Measurements from ENCODE around the gene ARID3A. TPM values are rescaled to one million over a fixed set of nuclear protein-coding genes. Genes with fewer than 3 reads are reported as not detected.

ARID3A gene
- total RNA-seq, 1 donor from 2014 or later = 2.4 TPM

DNA sequence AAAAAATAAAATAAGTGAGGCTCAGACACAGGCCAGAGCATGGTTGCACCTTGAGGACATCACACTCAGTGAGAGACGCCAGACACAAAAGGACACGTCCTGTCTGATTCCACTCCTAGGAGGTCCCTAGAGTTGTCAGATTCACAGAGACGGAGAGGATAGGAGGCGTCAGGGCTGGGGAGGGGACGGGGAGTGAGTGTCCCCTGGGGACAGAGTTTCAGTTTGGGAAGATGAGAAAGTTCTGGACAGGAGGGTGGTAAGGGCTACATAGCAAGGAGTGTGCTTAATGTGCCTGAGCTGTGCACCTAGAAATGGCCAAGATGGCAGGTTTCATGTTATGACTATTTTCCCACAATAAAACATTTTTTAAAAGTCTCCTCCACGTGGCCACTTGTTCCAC, 72.2 kb downstream of the ARID3A start:
- FAIRE-seq (no peak), DNase-seq (ENCODE audit: low spot score in 2 of 2) (no peak)

DNA sequence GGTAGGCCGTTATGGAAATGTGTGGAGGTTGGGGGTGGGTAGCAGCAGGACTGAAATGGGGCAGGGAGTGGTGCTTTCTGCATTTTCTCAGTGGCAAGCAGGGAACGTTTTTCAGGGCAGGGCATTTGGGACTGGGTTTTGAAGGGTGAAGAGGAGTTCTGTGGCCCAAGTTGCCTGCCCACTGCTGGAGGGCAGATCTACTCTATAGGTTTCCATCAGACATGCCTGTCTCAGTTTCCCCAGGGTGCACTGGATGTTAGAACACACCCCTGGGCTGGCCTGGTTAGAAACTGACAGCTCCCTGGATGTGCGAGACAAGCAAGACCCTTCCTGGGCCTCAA, 73.5 kb downstream of the ARID3A start:
- FAIRE-seq (no peak), DNase-seq (ENCODE audit: low spot score in 2 of 2) (no peak)

DNA sequence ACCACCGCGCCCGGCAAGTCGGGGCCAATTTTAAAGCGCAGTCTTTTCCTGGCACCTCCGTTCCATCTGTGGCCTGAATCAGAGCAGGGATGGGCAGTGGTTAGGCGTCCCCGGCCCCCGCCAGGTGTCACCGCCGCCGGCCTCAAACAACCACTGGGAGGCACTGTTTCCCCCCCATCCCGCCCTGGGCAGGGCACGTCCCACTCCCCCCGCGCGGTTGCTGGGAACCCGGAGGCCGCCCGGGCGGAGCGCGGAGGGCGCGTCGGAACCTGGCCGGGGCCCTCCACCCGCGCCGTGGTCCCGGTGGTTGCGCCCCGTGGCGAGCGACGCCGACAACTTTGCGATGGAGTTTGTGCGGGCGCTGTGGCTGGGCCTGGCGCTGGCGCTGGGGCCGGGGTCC, 74.3 kb downstream of the ARID3A start, which contains the start of gene GRIN3B:
Gene GRIN3B, plus strand, starts transcription at position 325 of the 400 bp plus-strand sequence. Its CDS starts 19 bp downstream, at position 344.
- FAIRE-seq = no peak
- peak in 1 of 2 donors; percentile 73 for DNase-seq (ENCODE audit: low spot score in 2 of 2)

DNA sequence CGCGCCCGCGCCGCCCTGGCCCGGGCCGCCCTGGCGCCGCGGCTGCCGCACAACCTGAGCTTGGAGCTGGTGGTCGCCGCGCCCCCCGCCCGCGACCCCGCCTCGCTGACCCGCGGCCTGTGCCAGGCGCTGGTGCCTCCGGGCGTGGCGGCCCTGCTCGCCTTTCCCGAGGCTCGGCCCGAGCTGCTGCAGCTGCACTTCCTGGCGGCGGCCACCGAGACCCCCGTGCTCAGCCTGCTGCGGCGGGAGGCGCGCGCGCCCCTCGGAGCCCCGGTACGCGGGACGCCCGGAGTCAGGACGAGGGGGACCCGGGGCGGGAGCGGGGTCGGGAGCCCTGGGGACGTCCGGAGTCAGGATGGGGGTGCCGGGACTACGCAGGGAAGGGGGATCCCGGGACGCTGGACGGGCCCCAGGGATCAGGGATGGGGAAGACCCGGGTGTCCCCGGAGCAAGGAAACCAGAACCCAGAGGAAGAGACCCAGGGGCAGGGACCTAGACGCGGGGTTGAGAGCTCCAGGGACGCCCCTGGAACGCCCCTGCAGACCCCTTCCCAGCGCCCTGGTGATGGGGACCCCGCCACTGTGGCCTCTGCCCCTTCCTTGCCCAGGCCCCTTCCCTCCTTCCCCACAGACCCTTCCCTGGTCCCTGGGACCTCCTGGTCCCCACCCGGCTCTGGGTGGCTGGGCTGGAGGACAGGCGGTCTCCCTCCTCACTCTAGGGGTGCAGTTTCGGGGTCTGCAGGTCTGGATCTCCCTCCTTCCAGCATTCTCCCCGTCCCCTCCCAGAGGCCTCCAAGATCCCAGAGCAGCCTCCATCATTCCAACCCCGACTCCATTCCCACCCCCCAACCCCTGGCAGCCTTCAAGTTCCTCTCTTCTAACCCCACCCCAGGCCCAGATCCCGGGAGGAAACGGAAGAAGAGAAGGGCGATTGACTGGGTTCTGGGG, 75.0 kb downstream of the ARID3A start:
- DNase-seq (ENCODE audit: low spot score in 2 of 2) (no peak), FAIRE-seq (no peak)

DNA sequence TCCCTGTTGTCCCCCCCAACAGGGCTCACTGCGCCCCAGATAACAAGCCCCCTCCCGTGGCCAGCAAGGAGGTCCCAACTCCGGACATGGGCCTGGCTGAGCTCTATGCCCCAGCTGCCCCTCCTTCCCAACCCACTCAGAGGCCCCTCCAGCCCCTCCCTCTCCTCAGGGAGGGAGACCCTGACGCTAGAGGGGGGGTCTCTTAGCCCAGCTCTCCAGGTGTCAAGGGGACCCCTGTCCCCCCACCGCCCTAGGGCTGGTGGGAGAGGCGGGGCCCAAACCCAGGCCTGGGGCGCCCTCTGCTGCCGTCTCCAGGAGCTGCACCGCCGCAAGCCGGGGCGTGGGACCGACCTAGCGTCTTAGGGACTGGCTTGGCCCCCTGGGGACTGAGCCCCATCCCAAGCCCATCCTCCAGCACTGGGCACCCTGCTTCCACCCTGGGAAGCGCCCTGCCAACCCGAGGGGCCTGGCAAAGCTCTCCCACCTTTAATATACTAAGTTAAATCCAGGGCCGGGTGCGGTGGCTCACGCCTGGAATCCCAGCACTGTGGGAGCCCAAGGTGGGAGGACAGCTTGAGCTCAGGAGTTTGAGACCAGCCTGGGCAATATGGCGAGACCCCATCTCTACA, 75.8 kb downstream of the ARID3A start:
- DNase-seq (ENCODE audit: low spot score in 2 of 2) (peak; percentile 79 to 86), FAIRE-seq (no peak)

DNA sequence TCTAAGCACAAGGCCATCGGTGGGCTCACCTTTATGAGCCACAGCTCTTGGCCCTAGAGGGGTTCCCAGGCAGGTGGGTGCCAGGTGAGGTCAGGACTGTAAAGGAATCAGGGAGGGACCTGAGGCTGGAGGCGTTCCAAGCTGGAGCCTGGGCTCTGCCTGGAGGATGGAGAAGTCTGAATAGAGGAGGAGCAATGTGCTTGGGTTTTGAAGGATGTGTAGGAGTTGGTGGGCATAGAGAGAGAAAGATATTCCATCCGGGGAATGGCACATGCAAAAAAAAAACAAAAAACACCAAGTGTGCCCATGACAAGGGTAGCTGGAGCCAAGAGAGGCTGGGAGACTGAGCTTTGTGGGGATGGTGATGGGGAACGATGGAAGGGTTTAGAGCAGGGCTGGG, 76.8 kb downstream of the ARID3A start:
- no peak for DNase-seq (ENCODE audit: low spot score in 2 of 2)
- no peak for FAIRE-seq

DNA sequence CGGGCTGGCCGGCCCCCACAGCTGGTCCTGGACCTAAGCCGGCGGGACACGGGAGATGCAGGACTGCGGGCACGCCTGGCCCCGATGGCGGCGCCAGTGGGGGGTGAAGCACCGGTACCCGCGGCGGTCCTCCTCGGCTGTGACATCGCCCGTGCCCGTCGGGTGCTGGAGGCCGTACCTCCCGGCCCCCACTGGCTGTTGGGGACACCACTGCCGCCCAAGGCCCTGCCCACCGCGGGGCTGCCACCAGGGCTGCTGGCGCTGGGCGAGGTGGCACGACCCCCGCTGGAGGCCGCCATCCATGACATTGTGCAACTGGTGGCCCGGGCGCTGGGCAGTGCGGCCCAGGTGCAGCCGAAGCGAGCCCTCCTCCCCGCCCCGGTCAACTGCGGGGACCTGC, 77.4 kb downstream of the ARID3A start:
- DNase-seq (ENCODE audit: low spot score in 2 of 2) (no peak), FAIRE-seq (no peak)

DNA sequence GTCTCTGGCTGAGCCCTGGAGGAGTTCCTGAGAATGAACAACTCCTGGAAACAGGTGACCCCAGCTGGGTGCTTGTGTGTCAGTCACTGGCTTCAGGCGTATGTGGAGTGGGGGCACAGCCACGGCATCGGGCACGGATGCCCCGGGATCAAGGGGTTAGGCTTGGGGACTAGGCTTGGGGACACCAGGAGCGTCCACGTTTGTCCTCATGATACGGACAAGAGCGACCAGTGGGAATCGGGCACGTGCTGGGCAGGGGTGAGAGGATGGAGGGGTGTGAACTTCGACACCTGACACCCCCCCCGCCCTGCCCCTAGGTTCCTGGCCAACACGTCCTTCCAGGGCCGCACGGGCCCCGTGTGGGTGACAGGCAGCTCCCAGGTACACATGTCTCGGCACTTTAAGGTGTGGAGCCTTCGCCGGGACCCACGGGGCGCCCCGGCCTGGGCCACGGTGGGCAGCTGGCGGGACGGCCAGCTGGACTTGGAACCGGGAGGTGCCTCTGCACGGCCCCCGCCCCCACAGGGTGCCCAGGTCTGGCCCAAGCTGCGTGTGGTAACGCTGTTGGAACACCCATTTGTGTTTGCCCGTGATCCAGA, 78.5 kb downstream of the ARID3A start:
- FAIRE-seq (no peak), DNase-seq (ENCODE audit: low spot score in 2 of 2) (no peak)

DNA sequence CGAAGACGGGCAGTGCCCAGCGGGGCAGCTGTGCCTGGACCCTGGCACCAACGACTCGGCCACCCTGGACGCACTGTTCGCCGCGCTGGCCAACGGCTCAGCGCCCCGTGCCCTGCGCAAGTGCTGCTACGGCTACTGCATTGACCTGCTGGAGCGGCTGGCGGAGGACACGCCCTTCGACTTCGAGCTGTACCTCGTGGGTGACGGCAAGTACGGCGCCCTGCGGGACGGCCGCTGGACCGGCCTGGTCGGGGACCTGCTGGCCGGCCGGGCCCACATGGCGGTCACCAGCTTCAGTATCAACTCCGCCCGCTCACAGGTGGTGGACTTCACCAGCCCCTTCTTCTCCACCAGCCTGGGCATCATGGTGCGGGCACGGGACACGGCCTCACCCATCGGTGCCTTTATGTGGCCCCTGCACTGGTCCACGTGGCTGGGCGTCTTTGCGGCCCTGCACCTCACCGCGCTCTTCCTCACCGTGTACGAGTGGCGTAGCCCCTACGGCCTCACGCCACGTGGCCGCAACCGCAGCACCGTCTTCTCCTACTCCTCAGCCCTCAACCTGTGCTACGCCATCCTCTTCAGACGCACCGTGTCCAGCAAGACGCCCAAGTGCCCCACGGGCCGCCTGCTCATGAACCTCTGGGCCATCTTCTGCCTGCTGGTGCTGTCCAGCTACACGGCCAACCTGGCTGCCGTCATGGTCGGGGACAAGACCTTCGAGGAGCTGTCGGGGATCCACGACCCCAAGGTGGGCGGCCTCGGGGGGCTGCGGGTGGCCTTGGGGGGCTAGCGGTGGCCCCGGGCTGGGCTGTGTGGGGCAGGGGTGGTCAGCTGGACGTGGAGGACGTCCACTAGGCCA, 79.2 kb downstream of the ARID3A start:
- DNase-seq (ENCODE audit: low spot score in 2 of 2) = no peak
- FAIRE-seq = no peak

DNA sequence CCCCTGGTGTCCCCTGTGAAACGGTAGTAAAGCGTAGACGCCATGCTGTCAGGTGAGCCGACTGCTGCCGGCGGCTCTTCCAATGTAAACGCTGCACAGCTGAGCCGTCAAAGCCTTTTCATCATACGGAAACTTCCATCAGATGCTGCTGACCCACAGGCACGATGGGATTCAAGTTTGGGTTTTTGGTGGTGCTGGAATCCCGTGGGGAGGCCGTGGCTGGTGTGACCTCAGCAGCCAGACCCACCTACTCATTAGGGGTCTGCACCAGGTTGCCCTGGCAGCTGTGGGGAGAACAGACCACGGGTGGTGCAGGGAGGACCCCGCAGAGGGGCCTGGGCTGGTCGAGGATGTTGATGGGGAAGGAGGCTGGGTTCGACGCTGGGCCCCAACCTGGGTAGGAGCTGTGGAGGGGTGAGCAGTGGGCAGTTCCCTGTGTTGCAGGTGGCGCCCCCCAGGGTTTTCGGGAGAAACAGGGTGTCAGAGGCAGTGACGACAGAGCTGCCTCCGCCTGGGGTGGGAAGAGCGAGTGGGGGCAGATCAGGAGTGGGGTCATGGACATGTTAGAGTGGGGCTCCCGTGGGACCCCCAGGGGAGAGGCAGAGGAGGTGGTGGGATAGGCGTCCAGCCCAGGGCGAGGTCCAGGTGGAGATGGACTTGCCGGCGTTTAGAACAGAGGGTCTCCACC, 81.0 kb downstream of the ARID3A start:
- DNase-seq (ENCODE audit: low spot score in 2 of 2) (no peak), FAIRE-seq (no peak)

DNA sequence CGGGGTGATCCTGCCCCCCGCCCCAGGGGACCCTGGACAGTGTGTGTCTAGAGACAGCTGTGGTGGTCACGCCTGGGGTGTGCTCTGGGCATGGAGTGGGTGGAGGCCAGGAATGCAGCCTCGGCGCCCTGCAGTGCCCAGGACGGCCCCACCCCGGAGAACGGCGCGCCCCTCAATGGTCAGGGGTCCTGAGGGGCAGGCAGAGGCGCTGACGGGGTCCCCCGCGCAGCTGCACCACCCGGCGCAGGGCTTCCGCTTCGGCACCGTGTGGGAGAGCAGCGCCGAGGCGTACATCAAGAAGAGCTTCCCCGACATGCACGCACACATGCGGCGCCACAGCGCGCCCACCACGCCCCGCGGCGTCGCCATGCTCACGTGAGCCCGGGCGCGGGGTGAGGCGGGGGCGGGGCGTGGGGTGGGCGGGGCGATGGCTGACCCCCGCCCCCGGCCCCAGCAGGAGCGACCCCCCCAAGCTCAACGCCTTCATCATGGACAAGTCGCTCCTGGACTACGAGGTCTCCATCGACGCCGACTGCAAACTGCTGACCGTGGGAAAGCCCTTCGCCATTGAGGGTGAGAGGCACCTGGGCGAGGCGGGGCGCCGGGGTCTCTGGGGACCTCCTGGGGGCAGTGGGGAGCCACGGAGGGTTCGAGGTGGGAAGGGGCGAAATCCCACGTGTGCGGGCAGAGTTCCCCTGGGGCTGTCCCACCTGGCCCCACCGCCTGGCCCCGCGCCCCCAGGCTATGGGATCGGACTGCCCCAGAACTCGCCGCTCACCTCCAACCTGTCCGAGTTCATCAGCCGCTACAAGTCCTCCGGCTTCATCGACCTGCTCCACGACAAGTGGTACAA, 81.8 kb downstream of the ARID3A start:
- DNase-seq (ENCODE audit: low spot score in 2 of 2) (no peak), FAIRE-seq (no peak)

DNA sequence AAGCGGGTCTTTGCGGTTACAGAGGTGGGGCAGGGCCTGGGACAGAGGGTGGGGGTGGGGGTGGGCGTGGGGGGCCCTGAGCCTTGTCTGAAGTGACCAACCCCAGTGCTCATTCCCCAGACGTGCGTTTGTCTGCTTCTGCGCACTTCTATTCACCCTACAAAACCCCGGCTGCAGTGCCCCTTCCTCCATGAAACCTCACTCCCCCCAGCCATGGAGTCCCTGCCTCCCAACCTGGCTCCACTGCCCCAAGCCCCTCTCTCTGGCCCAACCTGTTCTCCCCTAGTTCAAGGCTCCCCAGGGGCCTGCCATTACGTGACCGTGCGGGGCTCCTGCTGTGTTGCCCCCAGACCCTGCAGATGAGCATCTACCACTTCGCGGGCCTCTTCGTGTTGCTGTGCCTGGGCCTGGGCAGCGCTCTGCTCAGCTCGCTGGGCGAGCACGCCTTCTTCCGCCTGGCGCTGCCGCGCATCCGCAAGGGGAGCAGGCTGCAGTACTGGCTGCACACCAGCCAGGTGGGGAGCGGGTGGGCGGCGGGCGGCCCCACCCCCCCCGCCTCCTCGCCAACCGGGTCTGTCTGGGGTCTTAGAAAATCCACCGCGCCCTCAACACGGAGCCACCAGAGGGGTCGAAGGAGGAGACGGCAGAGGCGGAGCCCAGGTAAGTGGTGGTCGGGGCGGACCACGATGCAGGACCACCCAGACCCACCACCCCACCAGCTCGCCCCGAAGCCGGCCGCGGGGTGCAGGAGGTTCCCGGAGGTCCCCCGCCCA, 82.6 kb downstream of the ARID3A start:
- DNase-seq (ENCODE audit: low spot score in 2 of 2) (no peak), FAIRE-seq (no peak)

DNA sequence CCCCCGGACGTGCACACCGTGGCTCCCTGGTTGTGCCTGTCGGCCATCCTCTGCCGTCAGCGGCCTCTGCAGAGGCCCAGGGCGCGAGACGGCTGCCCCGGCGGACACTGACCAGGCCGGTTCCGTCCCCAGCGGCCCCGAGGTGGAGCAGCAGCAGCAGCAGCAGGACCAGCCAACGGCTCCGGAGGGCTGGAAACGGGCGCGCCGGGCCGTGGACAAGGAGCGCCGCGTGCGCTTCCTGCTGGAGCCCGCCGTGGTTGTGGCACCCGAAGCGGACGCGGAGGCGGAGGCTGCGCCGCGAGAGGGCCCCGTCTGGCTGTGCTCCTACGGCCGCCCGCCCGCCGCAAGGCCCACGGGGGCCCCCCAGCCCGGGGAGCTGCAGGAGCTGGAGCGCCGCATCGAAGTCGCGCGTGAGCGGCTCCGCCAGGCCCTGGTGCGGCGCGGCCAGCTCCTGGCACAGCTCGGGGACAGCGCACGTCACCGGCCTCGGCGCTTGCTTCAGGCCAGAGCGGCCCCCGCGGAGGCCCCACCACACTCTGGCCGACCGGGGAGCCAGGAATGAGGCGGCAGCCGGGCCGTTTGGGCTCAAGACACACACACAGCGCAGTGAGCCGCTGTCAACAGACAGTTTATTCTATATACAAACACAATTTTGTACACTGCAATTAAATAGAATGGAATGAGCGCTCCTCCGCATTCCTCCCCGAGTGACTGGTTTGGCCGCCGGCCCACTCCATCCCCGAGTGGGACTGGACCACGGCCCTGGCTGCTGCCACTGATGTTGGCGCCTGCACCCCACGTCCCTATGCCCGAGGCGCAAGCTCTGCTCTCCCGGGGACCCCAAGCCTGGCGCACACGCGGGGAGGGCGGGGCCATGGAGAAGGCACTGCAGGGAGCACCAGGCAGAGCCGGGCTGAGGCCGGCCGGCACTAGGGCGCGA, 83.5 kb downstream of the ARID3A start:
- no peak for DNase-seq (ENCODE audit: low spot score in 2 of 2)
- FAIRE-seq = no peak

DNA sequence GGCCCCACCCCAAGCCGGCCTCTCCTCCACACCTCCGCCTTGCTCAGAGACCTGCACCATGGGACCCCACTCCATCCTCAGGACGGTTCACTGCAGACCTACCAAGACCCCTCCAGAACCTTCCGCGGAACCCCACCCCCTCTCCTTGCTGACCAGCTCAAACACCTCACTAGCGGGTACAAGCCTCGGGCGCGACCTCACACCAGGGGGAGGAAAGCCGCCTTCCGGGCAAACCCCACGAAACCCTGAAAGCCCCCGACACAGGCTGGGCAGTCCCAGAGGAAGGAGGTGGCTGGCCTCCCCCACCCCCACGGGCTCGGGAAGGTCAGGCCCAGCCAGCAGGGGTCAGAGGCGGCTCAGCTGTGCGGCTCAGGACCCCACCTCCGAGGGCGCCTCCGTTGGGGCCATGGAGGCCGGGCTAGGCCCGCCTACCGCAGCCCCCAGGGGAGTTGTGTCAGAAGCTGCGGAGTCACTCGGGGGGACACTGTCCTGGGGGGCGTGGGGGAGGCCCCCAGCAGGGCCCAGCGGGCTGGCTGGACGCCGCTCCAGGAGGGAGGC, 84.2 kb downstream of the ARID3A start:
- FAIRE-seq = no peak
- no peak for DNase-seq (ENCODE audit: low spot score in 2 of 2)

DNA sequence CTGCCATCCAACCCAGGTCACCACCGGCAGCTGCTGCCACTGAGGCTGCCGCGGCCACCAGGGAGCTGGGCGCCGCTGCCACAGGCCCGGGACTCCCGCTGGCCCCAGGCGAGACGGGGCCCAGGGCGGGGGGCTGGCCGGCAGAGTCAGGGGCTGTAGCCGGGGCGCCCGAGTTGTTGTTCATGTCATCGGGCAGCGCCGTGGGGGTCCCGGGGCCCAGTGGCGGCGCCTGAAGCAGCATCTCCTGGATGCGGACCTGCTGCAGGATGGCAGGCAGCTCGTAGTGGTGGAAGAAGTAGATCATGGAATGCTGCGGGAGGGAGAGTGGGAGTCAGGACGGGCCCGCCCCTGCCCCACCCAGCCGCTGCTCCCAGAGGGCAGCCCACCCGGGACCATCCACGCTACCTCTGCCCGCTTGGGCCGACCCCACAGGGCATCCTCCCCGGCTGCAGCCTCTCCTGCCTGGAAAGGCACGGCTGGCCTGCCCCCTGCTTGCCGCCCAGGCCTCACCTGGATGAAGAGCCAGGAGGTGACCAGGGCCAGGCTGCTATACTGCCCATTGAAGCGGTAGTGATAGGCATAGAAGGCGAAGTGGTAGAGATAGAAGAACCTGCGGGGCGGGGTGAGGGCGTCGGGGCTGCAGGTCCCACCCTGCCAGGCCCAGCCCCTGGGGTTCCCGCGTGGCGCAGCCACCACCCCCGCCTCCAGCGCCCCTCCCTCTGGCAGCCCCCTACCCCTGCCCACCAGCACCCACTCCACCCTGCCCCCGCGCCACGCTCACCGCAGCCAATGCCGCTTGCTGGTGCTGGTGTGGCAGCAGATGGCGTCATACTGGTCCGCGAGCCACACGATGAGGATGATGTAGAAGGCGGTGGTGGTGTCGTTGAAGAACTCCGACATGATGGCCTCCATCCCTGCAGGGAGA, 85.0 kb downstream of the ARID3A start:
- no peak for DNase-seq (ENCODE audit: low spot score in 2 of 2)

DNA sequence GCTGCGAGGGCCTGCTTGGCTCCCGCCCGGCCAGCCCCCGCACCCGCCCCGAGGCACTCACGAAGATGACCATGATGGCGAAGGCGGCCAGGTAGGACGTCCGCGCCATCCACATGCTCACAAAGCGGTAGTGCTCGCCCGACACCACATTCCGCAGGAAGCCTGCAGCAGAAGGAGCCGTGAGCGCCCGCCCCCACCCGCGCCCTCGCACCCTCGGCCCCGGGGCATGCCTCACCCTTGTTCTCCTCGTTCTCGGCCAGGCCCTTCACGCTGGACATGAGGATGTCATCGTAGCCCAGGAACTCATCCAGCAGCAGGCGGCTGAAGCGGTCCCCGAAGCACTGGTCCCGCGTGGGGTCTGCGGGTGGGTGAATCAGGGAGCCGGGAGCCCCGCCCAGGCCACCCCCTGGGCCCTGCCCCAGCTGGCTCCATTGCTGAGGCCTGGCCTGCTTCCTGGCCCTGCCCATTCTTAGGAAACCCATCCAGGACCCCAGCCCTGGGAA, 86.0 kb downstream of the ARID3A start:
- DNase-seq (ENCODE audit: low spot score in 2 of 2) = no peak
- FAIRE-seq = no peak

More for the DNA sequence above, 85.0 kb downstream of the ARID3A start:
- no peak for FAIRE-seq

Measured in frontal cortex (tissue), 4 donors.